ENCODE data around the gene GABRE. TPM values are rescaled to one million over a fixed set of nuclear protein-coding genes. Genes with fewer than 3 reads are reported as not detected.

GABRE gene
- total RNA-seq, 1 donor from 2014 or later: 1.0 TPM

DNA sequence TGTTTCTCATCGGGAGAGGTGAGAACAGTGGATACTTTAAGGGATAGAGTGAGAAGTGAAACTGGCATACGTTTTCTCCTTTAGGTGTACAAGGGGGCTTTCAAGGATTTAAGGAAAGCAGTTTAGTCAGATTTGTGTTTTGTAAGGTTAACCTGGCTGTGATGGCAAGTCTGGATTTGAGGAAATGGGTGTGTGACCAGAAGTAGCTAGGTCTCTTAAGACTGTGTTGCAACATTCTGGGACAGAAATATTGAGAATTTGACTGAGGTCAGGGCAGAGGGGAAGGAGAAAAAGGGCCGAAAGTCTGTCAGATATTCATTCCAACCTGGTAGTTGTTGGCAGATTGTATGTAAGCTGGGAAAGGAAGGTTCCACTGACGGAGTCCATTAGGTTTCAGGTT, 10.4 kb upstream of the GABRE start:
- Mint-ChIP-seq H3K9me3 (ENCODE audit: low read depth) (peaks cover 25% of the 10 kb centered on the region), H3K4me1 (ENCODE audit: low read depth) (no peaks in the 10 kb centered on the region), H3K27me3 (ENCODE audit: low read depth) (no peaks in the 10 kb centered on the region), H3K36me3 (ENCODE audit: low read depth) (no peaks in the 10 kb centered on the region), H3K27ac (ENCODE audit: unreplicated experiment) (no peak overlapping the region), H3K4me3 (ENCODE audit: unreplicated experiment) (no peak overlapping the region)
- no peak for TF ChIP-seq CTCF (IDR thresholded peaks at IDR 0.05)
- DNase-seq (ENCODE audit: low spot score): no peak

DNA sequence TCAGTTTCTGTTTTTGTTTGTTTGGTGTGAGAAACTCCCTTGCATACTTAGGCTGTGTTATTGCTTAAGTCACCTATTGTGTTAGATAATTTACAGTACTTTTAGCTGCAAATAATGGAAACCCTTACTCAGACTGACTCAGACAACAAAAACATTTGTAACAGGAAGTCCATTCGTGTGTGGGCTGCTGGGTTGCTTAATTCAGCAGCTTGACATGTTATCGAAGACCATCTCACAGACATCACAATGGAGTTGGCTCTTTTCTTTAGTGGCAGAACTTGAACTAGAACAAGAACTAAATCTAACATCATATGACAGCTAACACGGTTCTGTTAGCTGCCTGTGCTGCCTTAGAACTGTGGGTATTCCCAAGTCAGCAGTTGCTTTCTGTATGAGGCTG, 9.9 kb upstream of the GABRE start:
- Mint-ChIP-seq H3K27ac (ENCODE audit: unreplicated experiment) (no peak overlapping the region), H3K36me3 (ENCODE audit: low read depth) (no peaks in the 10 kb centered on the region), H3K4me1 (ENCODE audit: low read depth) (no peaks in the 10 kb centered on the region), H3K4me3 (ENCODE audit: unreplicated experiment) (no peak overlapping the region), H3K27me3 (ENCODE audit: low read depth) (no peaks in the 10 kb centered on the region), H3K9me3 (ENCODE audit: low read depth) (peaks cover 23% of the 10 kb centered on the region)
- no peak for TF ChIP-seq CTCF (IDR thresholded peaks at IDR 0.05)
- no peak for DNase-seq (ENCODE audit: low spot score)

DNA sequence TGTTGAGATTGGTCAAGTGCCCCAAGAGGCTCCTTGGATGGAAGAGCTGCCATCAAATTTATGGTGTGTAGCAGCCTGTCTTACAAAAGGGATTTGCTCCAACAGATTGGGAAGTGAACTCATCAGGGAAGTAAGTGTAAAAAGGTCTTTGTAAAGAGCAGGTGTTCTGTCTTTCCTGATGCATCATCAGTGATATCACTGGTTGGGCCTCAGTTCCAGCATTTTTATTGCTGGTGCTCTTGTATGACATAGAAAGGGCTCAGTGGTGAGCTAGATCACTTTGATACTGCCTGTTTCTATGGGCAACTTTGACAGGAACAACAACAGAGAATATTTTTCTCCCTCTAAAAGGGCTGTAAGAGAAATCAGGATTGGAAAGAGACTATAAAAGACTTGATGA, 8.7 kb upstream of the GABRE start:
- no peak for DNase-seq (ENCODE audit: low spot score)
- TF ChIP-seq CTCF (IDR thresholded peaks at IDR 0.05): no peak
- no peak overlapping the region for H3K4me3 Mint-ChIP-seq (ENCODE audit: unreplicated experiment)
- no peaks in the 10 kb centered on the region for H3K27me3 Mint-ChIP-seq (ENCODE audit: low read depth)
- no peaks in the 10 kb centered on the region for H3K4me1 Mint-ChIP-seq (ENCODE audit: low read depth)
- no peak overlapping the region for H3K27ac Mint-ChIP-seq (ENCODE audit: unreplicated experiment)
- H3K36me3 Mint-ChIP-seq (ENCODE audit: low read depth): no peaks in the 10 kb centered on the region
- peaks cover 17% of the 10 kb centered on the region for H3K9me3 Mint-ChIP-seq (ENCODE audit: low read depth)

DNA sequence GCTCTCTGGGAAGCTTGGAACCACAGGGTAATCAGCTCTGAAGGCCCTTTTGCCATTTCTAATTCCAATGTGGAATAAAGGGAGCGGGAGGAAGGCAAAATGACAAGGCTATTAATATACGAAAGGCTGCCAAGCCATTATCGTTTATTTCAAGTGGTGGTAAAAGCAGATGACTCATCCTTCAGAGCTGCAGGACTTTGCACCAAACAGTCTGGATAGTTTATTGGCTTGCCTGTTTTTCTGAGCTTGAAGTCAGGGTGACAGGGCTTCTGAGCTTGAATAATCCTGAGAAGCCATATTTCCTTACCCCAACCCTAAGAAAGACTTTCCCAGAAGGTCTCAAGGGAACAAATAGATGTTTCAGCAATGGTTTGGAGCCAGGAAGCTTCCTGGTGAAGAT, 7.7 kb upstream of the GABRE start:
- peaks cover 13% of the 10 kb centered on the region for H3K9me3 Mint-ChIP-seq (ENCODE audit: low read depth)
- no peak for TF ChIP-seq CTCF (IDR thresholded peaks at IDR 0.05)
- H3K36me3 Mint-ChIP-seq (ENCODE audit: low read depth): no peaks in the 10 kb centered on the region
- no peaks in the 10 kb centered on the region for H3K4me1 Mint-ChIP-seq (ENCODE audit: low read depth)
- DNase-seq (ENCODE audit: low spot score): no peak
- H3K4me3 Mint-ChIP-seq (ENCODE audit: unreplicated experiment): no peak overlapping the region
- no peaks in the 10 kb centered on the region for H3K27me3 Mint-ChIP-seq (ENCODE audit: low read depth)
- H3K27ac Mint-ChIP-seq (ENCODE audit: unreplicated experiment): no peak overlapping the region

DNA sequence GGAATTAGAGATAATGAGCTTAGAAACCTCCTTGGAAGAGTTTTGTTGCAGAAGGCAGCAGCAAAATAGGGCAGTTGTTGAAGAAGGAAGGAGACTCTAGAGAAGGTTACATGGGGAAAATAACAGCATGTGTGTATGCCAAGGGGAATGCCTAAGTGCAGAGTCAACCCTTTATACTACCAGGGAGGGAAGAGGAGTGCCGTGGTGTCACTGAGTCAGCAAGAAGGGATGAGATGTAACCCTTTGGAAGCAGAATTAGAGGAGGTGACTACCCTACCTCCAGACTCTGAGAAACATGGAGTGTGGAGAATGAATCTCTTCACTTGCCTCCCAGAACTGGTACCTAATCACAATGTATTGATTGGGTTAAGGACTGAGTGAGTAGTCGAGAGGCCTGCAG, 6.7 kb upstream of the GABRE start:
- Mint-ChIP-seq H3K9me3 (ENCODE audit: low read depth) (peaks cover 8% of the 10 kb centered on the region), H3K36me3 (ENCODE audit: low read depth) (no peaks in the 10 kb centered on the region), H3K4me3 (ENCODE audit: unreplicated experiment) (no peak overlapping the region), H3K4me1 (ENCODE audit: low read depth) (no peaks in the 10 kb centered on the region), H3K27ac (ENCODE audit: unreplicated experiment) (no peak overlapping the region), H3K27me3 (ENCODE audit: low read depth) (no peaks in the 10 kb centered on the region)
- DNase-seq (ENCODE audit: low spot score): no peak
- no peak for TF ChIP-seq CTCF (IDR thresholded peaks at IDR 0.05)
